ENCODE measurements around the gene MROH2B.

Gene MROH2B

DNA sequence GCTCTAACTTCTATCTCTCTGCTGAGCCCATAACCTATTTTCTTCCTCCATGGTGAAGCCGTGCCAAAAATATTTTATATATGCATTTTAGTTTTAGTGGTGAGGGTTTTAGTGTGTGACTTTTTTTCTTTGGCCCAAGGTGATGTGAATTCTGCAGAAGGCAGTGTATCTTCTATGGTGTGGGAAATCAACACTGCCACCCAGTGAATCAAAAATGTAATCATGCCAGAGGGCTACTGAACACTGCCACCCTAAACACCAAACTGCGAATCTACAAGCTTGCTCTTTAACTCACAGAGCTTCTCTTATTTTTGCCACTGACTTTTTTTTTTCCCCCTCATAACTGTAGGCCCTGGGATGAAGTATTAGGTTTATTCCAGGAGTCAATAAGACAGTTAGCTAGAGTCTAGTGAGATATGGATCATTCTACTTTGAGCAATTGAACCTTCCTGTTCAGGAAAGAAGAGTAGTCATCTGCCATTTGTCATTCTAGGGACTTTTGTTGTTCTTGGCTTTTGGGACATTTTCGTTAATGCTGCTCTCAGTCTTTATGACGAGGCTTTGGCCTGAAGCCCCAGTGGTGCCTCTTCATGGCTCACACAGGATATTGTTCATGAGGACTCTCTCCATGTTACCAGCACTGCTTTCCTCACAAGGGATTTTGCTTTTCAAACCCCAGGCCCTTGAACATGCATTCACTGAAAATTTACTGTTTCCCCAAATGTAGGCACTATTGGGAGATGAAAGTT lies 108.8 kb downstream of the MROH2B start:
- DNase-seq (ENCODE audit: low read depth), result no peak
- in situ Hi-C loops (cut with HindIII; ENCODE audit: low sequenced_read_pairs), result no loop called here
- H3K4me3 ChIP-seq (ENCODE audit: low read depth, low read length), result no peak overlapping the region
- TF ChIP-seq, protein P1, sequence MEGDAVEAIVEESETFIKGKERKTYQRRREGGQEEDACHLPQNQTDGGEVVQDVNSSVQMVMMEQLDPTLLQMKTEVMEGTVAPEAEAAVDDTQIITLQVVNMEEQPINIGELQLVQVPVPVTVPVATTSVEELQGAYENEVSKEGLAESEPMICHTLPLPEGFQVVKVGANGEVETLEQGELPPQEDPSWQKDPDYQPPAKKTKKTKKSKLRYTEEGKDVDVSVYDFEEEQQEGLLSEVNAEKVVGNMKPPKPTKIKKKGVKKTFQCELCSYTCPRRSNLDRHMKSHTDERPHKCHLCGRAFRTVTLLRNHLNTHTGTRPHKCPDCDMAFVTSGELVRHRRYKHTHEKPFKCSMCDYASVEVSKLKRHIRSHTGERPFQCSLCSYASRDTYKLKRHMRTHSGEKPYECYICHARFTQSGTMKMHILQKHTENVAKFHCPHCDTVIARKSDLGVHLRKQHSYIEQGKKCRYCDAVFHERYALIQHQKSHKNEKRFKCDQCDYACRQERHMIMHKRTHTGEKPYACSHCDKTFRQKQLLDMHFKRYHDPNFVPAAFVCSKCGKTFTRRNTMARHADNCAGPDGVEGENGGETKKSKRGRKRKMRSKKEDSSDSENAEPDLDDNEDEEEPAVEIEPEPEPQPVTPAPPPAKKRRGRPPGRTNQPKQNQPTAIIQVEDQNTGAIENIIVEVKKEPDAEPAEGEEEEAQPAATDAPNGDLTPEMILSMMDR (IDR thresholded peaks at IDR 0.05; ENCODE audit: low read depth, low read length, missing control alignments), result no peak

DNA sequence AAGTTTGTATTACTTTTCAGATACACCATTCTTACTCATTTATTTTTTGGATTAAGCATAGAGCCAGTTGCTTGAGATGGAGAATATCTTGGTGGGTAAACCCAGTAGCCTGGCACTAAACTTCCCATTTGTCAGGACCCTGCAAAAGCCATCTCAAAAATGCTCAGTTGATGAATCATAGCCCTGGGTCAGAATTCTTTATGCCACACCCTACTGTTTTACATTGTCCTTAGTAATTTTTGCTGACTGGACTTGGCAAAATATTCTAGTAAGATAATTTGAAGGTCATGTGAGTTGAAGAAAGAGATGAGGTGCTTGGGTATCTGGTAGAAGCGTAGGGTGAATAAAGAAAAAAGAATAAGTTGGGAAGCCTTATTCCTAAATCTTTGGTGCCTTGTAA lies 111.1 kb downstream of the MROH2B start:
- in situ Hi-C loops (cut with HindIII; ENCODE audit: low sequenced_read_pairs), result no loop called here
- TF ChIP-seq, protein P1 (IDR thresholded peaks at IDR 0.05; ENCODE audit: low read depth, low read length, missing control alignments), result no peak
- DNase-seq (ENCODE audit: low read depth), result no peak
- no peak overlapping the region for H3K4me3 ChIP-seq (ENCODE audit: low read depth, low read length)

DNA sequence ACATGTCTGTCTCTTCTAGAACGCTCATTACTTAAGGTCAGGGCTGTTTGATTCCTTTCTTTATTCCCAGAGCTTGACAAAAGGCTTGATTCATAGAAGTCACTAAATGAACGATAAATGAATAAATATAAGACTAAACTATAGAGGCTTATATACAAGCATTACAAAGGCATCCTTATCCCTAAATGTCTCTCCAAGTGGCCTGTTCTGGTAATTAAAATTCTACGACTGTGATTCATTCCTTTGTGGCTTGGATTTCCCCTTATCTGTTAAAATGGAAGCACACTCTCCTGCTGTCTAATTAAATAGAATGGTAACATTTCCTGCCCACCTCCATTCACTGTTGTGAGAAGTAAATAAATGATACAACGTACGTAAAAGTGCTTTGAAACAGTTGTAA lies 112.3 kb downstream of the MROH2B start:
- DNase-seq (ENCODE audit: low read depth), result no peak
- in situ Hi-C loops (cut with HindIII; ENCODE audit: low sequenced_read_pairs), result no loop called here
- TF ChIP-seq, protein P1 (IDR thresholded peaks at IDR 0.05; ENCODE audit: low read depth, low read length, missing control alignments), result no peak
- H3K4me3 ChIP-seq (ENCODE audit: low read depth, low read length), result no peak overlapping the region

DNA sequence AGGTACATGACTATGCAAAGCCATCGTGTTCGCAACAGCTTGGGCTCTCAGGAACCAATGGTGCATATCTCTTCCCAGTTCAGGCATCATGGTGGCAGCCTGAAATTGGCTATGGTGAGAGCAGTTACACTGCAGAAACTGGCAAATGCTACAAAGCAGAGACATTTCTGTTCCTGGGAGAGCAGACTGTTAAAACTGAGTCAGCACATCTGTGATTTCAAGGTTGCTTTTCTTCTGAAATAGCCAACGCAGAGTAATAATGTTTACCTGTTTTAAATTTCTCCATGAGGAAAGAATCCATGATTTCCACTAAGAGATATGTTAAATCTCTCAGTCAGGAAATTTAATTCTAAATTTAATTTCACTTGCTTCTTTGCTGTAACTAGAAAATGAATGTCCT lies 114.1 kb downstream of the MROH2B start:
- TF ChIP-seq, protein P1 (IDR thresholded peaks at IDR 0.05; ENCODE audit: low read depth, low read length, missing control alignments), result no peak
- no peak overlapping the region for H3K4me3 ChIP-seq (ENCODE audit: low read depth, low read length)
- in situ Hi-C loops (cut with HindIII; ENCODE audit: low sequenced_read_pairs), result no loop called here
- DNase-seq (ENCODE audit: low read depth), result no peak

DNA sequence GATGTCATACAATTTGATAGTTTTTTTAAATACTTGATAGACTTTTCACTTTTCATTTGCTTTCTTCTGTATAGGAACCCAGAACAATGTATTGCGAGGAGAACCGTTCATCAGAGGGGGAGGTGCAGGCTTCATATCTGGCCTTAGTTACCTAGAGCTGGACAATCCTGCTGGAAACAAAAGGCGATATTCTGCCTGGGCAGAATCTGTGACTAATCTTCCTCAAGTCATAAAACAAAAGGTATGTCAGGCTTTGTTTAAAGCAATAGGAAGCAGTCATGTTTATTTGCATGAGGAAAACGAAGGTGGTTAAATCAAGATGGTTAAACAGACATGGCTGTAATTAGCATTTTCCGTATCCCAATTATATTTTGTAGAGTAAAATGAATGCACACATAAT lies 115.8 kb downstream of the MROH2B start:
- TF ChIP-seq, protein P1 (IDR thresholded peaks at IDR 0.05; ENCODE audit: low read depth, low read length, missing control alignments), result no peak
- H3K4me3 ChIP-seq (ENCODE audit: low read depth, low read length), result no peak overlapping the region
- DNase-seq (ENCODE audit: low read depth), result no peak
- in situ Hi-C loops (cut with HindIII; ENCODE audit: low sequenced_read_pairs), result no loop called here
